CD14-positive monocyte (primary cell): ENCODE data around the gene LIMS4. TPM values are rescaled to one million over a fixed set of nuclear protein-coding genes. Genes with fewer than 3 reads are reported as not detected.
"Not testable (repeated sequence)": the region's sequence is repeated elsewhere in the genome, so short reads cannot be mapped to it uniquely, and the experiment has no call there.

ENCODE experiments used
- DNase-seq, 3 donors: peaks; one replicate each; pipeline ENCODE4 v3.0.0-alpha.2; 2011 to 2022
- H2AFZ ChIP-seq: 2 replicates; pipeline ENCODE4 v1.6.0; 2012; ENCODE audit warnings: mild to moderate bottlenecking, low read depth, low read length, inconsistent platforms; ENCODE audit not compliant: insufficient read depth, poor library complexity, severe bottlenecking
- H3K27ac ChIP-seq, 2 donors: 1 replicate in 1 of 2; 2 replicates in 1 of 2; pipeline ENCODE4 v1.5.1; 2012 to 2013; ENCODE audit warnings: low read length in 2 of 2, control low read depth in 1 of 2, inconsistent platforms in 1 of 2, low read depth in 1 of 2, mild to moderate bottlenecking in 1 of 2
- H3K27me3 ChIP-seq, 2 donors: one replicate each; pipeline versions ENCODE4 v1.6.0 to v1.6.1; 2011 to 2013; ENCODE audit warnings: low read length in 2 of 2; ENCODE audit not compliant: control insufficient read depth in 2 of 2, insufficient read depth in 2 of 2
- H3K36me3 ChIP-seq, 2 donors: replicated peaks in 1 of 2; 1 replicate in 1 of 2; 2 replicates in 1 of 2; pipeline versions ENCODE4 v1.5.1 to v1.6.1; 2012 to 2013; ENCODE audit warnings: low read length in 2 of 2, control low read depth in 1 of 2, inconsistent platforms in 1 of 2, mild to moderate bottlenecking in 1 of 2; ENCODE audit not compliant: insufficient read depth in 2 of 2, control insufficient read depth in 1 of 2
- H3K4me1 ChIP-seq, 2 donors: 1 replicate in 1 of 2; 2 replicates in 1 of 2; pipeline versions ENCODE4 v1.5.1 to v1.6.1; 2012 to 2013; ENCODE audit warnings: low read length in 2 of 2, control low read depth in 1 of 2, inconsistent platforms in 1 of 2, mild to moderate bottlenecking in 1 of 2, moderate library complexity in 1 of 2; ENCODE audit not compliant: insufficient read depth in 2 of 2, control insufficient read depth in 1 of 2
- H3K4me2 ChIP-seq: replicated peaks from 2 replicates; pipeline ENCODE3; 2012; ENCODE audit warnings: low read length, moderate library complexity, mild to moderate bottlenecking; ENCODE audit not compliant: poor library complexity, severe bottlenecking; ENCODE audit errors: extremely low read depth
- H3K4me3 ChIP-seq, 3 experiments: fragments of 200-600 bp in 1 of 3; sonication (generic) in 1 of 3; replicated peaks in 1 of 3; 1 replicate in 2 of 3; 2 replicates in 1 of 3; pipeline ENCODE4 v1.5.1; 2011 to 2013; ENCODE audit warnings: low read length in 3 of 3, mild to moderate bottlenecking in 3 of 3, control low read depth in 2 of 3, low read depth in 2 of 3, inconsistent platforms in 1 of 3, moderate library complexity in 1 of 3
- H3K79me2 ChIP-seq: 2 replicates; pipeline ENCODE4 v1.6.0; 2012; ENCODE audit warnings: mild to moderate bottlenecking, control low read depth, inconsistent platforms, low read length, moderate library complexity; ENCODE audit not compliant: insufficient read depth
- H3K9ac ChIP-seq: 2 replicates; pipeline ENCODE4 v1.6.0; 2017; ENCODE audit warnings: low read length, mild to moderate bottlenecking; ENCODE audit not compliant: insufficient read depth, poor library complexity, severe bottlenecking
- H3K9me3 ChIP-seq, 2 donors: replicated peaks in 1 of 2; 1 replicate in 1 of 2; 2 replicates in 1 of 2; pipeline versions ENCODE4 v1.5.1 to v1.6.1; 2012 to 2013; ENCODE audit warnings: low read length in 2 of 2, control low read depth in 1 of 2; ENCODE audit not compliant: control insufficient read depth in 1 of 2, insufficient read depth in 1 of 2
- H4K20me1 ChIP-seq: 2 replicates; pipeline ENCODE4 v1.6.0; 2012; ENCODE audit warnings: mild to moderate bottlenecking, low read length, control low read depth, moderate library complexity; ENCODE audit not compliant: insufficient read depth
- H3K27ac Mint-ChIP-seq, 7 donors: one replicate each; pipeline ENCODE4 v1.8.0; 2020; ENCODE audit warnings: mild to moderate bottlenecking in 7 of 7, mixed read lengths in 7 of 7, moderate library complexity in 6 of 7, inconsistent platforms in 2 of 7
- H3K27me3 Mint-ChIP-seq, 3 donors: one replicate each; pipeline ENCODE4 v1.8.0; 2021 to 2022; ENCODE audit warnings: low read depth in 3 of 3, mild to moderate bottlenecking in 3 of 3, mixed read lengths in 3 of 3, moderate library complexity in 3 of 3, inconsistent platforms in 1 of 3
- H3K36me3 Mint-ChIP-seq, 2 donors: one replicate each; pipeline ENCODE4 v1.8.0; 2020; ENCODE audit warnings: mixed read lengths in 2 of 2, inconsistent platforms in 1 of 2, mild to moderate bottlenecking in 1 of 2
- H3K4me1 Mint-ChIP-seq: one replicate; pipeline ENCODE4 v1.8.0; 2020; ENCODE audit warnings: mild to moderate bottlenecking, mixed read lengths
- H3K4me3 Mint-ChIP-seq, 2 donors: one replicate each; pipeline ENCODE4 v1.8.0; 2020; ENCODE audit warnings: mild to moderate bottlenecking in 2 of 2, mixed read lengths in 2 of 2, moderate library complexity in 1 of 2
- H3K9me3 Mint-ChIP-seq, 7 donors: one replicate each; pipeline ENCODE4 v1.8.0; 2020 to 2022; ENCODE audit warnings: mixed read lengths in 7 of 7, mild to moderate bottlenecking in 6 of 7, moderate library complexity in 6 of 7, inconsistent platforms in 2 of 7
- WGBS: methylation state at CpG from one replicate; pipeline ENCODE4 v1.1.5; 2013; ENCODE audit warnings: missing lambda C conversion rate; ENCODE audit not compliant: insufficient coverage; 5-methylcytosine and 5-hydroxymethylcytosine counted together
- intact Hi-C, 2 donors: fragments of 100-400 bp; cut with micrococcal nuclease; formaldehyde crosslinking; loops; one replicate each; pipeline versions ENCODE4 v1.15.0 to v1.15.1; 2023
- polyA plus RNA-seq, 3 donors: library from polyadenylated mRNA; depleted of rRNA in 1 of 3; unstranded in 2 of 3; stranded (reverse) in 1 of 3; fragments of 300-500 nt in 2 of 3; fragments of >200 nt in 1 of 3; fragmentation: Illumina TruSeq in 2 of 3; gene quantifications; 1 replicate in 2 of 3; 2 replicates in 1 of 3; pipeline ENCODE4 v1.2.3, GENCODE V29; 2012 to 2021

The LIMS4 gene
- polyA plus RNA-seq, 3 donors, result 0.51 to 5.1 (median 5.1) TPM

DNA sequence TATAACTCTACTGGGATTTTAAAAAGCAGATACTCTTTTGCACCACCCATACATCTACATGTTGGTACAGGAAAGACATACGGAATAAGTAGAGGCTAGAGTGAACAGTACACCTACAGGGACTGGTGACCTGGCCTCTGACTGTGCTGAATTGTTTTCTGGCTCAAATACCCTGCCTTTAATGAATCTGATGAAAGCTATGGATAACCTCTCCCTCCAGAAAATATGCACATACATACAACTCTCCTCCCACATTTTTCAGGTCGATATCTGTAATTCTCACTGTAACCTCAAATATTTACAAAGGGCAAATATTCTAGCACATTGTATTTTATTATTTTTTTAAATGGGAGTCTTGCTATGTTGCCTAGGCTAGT lies 15.4 kb downstream of the LIMS4 start:
- H2AFZ ChIP-seq, H3K4me2 ChIP-seq, H3K9me3 ChIP-seq, H3K27ac ChIP-seq, H3K9ac ChIP-seq, H3K27me3 Mint-ChIP-seq, H4K20me1 ChIP-seq, H3K9me3 Mint-ChIP-seq, H3K4me3 ChIP-seq, H3K27me3 ChIP-seq, H3K36me3 Mint-ChIP-seq, H3K4me3 Mint-ChIP-seq, H3K4me1 ChIP-seq, H3K36me3 ChIP-seq, DNase-seq, H3K4me1 Mint-ChIP-seq, intact Hi-C loops, H3K27ac Mint-ChIP-seq, H3K79me2 ChIP-seq: not testable (repeated sequence)
- WGBS, result no CpG with 5 or more reads among the region's 2 CpGs

GRCh38 chr2:110456291-110457213 lies 16.1 kb downstream of the LIMS4 start:
- H3K4me3 Mint-ChIP-seq, DNase-seq, H3K36me3 Mint-ChIP-seq, H3K4me1 Mint-ChIP-seq, intact Hi-C loops, H3K27me3 ChIP-seq, H3K9me3 ChIP-seq, H3K79me2 ChIP-seq, H3K4me2 ChIP-seq, H3K9ac ChIP-seq, H4K20me1 ChIP-seq, H3K4me1 ChIP-seq, H3K27me3 Mint-ChIP-seq, H3K27ac Mint-ChIP-seq, H3K9me3 Mint-ChIP-seq, H3K27ac ChIP-seq, H3K4me3 ChIP-seq, H2AFZ ChIP-seq, H3K36me3 ChIP-seq: not testable (repeated sequence)
- no CpG with 5 or more reads among the region's 16 CpGs for WGBS

- H4K20me1 ChIP-seq, H3K27ac ChIP-seq, H3K4me2 ChIP-seq, H3K36me3 ChIP-seq, H3K4me3 Mint-ChIP-seq, H3K9me3 ChIP-seq, H3K27ac Mint-ChIP-seq, H3K36me3 Mint-ChIP-seq, H3K79me2 ChIP-seq, intact Hi-C loops, H3K4me1 ChIP-seq, H3K4me1 Mint-ChIP-seq, H3K9me3 Mint-ChIP-seq, H3K4me3 ChIP-seq, H3K27me3 ChIP-seq, H3K27me3 Mint-ChIP-seq, H3K9ac ChIP-seq, H2AFZ ChIP-seq, DNase-seq: not testable (repeated sequence)
- no CpG with 5 or more reads among the region's 6 CpGs for WGBS
These were observed 17.4 kb downstream of the LIMS4 start for GRCh38 chr2:110455080-110455670.

- DNase-seq, H3K4me2 ChIP-seq, H3K27ac Mint-ChIP-seq, H3K4me3 ChIP-seq, H2AFZ ChIP-seq, intact Hi-C loops, H3K27me3 Mint-ChIP-seq, H3K9me3 Mint-ChIP-seq, H3K9ac ChIP-seq, H3K9me3 ChIP-seq, H3K4me3 Mint-ChIP-seq, H3K79me2 ChIP-seq, H3K4me1 Mint-ChIP-seq, H3K27me3 ChIP-seq, H3K36me3 Mint-ChIP-seq, H3K27ac ChIP-seq, H4K20me1 ChIP-seq, H3K4me1 ChIP-seq, H3K36me3 ChIP-seq: not testable (repeated sequence)
- no CpG with 5 or more reads among the region's 2 CpGs for WGBS
These were observed 21.7 kb downstream of the LIMS4 start for GRCh38 chr2:110450951-110451350.
